Esophagus muscularis mucosa (tissue), 4 donors: ENCODE results near the gene DOK7.

Source experiments
- EP300 ChIP-seq: sonication (generic); formaldehyde crosslinking; IDR thresholded peaks from one replicate; pipeline ENCODE4 v1.6.1; 2017; ENCODE audit warnings: antibody characterized with exemption
- POLR2A ChIP-seq: fragments of 450-650 bp; IDR thresholded peaks from one replicate; pipeline ENCODE4 v1.6.1; 2017; ENCODE audit warnings: antibody characterized with exemption, moderate library complexity, mild to moderate bottlenecking, low read depth
- POLR2AphosphoS5 ChIP-seq, 2 donors: sonication (generic); formaldehyde crosslinking; IDR thresholded peaks; one replicate each; pipeline ENCODE4 v1.6.1; 2017; ENCODE audit warnings: antibody characterized with exemption in 2 of 2
- TF ChIP-seq, protein P1 (sequence below), 3 experiments: fragments of 200-600 bp in 2 of 3; fragments of 450-650 bp in 1 of 3; sonication (generic) in 2 of 3; IDR thresholded peaks; one replicate each; pipeline ENCODE4 v1.5.1; 2017 to 2019; ENCODE audit warnings: antibody characterized with exemption in 3 of 3, mild to moderate bottlenecking in 2 of 3, moderate library complexity in 1 of 3

DNA sequence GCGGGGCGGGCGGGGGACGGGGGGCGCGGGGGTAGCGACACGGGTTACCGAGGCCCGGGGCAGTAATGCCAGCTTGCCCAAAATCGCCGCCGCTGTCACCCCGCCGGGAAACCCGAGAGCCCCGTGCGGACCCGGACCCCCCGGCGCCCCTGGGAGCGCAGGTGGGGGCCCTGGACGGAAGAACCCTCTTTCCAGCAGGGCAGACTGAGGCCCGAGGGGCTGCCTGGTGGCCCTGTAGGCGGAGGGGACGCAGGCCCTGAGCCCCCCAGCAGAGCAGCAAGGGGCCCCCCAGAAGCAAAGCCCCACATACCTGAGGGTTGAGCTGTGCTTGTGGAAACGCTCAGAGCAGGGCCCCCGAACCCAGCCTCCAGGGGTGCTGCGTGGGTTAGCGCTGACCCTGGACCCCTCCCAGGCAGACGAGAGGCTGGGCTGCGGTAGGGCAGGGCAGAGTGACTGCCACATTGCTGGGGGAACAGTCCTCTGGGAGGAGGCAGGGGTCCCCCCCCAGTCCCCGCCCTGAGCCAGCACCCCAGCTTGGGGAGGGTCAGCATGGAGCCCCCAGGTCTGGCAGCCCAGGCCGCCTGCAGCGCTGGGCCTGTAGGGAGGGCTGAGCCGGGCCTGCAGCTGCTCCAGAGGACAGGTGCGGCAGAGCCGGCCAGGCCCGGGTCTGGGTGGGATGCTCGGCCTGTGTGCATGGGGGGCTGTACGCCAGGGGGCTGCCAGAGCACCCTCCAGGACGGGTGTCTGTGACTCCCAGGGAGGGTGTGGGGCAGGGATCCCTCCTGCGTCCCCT lies 646 bp downstream of the DOK7 start:
- TF ChIP-seq POLR2A = no peak
- TF ChIP-seq, protein P1, sequence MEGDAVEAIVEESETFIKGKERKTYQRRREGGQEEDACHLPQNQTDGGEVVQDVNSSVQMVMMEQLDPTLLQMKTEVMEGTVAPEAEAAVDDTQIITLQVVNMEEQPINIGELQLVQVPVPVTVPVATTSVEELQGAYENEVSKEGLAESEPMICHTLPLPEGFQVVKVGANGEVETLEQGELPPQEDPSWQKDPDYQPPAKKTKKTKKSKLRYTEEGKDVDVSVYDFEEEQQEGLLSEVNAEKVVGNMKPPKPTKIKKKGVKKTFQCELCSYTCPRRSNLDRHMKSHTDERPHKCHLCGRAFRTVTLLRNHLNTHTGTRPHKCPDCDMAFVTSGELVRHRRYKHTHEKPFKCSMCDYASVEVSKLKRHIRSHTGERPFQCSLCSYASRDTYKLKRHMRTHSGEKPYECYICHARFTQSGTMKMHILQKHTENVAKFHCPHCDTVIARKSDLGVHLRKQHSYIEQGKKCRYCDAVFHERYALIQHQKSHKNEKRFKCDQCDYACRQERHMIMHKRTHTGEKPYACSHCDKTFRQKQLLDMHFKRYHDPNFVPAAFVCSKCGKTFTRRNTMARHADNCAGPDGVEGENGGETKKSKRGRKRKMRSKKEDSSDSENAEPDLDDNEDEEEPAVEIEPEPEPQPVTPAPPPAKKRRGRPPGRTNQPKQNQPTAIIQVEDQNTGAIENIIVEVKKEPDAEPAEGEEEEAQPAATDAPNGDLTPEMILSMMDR (IDR thresholded peaks at IDR 0.05) = no peak
- no peak for TF ChIP-seq POLR2AphosphoS5 (IDR thresholded peaks at IDR 0.05)
- no peak for TF ChIP-seq EP300
